ENCODE measurements around the gene PLA2G7.

The PLA2G7 gene

DNA sequence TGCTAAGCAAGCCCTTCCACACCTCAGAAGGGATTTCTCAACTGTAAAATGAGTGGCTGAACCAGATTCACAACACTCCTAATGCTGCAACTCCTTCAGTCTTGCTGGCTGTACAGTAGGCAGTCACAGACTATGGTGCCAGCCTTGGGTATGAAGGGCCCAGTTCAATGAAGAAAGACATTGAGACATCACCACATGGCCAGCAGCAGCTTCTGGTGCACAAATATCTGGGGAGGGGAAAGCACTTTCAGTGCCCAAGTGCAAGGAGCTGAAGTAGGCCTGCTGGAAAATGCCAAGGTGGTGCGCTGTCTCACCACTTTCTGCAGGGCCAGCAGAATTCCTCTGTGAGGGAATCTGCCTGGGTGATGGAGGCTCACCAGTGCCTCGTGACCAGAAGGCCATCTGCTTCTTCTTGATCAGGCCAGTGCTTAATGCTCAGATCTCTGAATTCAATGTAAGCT is 1.8 kb downstream of the PLA2G7 start:
- Histone ChIP-seq H3K9me3 (ENCODE audit: insufficient read depth, low read length) (no peaks in the 10 kb centered on the region), H3K79me2 (ENCODE audit: low read length) (no peaks in the 10 kb centered on the region), H2AFZ (ENCODE audit: low read depth, low read length) (no peak overlapping the region), H3K4me3 (ENCODE audit: low read length) (no peak overlapping the region), H3K4me2 (ENCODE audit: low read length) (no peak overlapping the region), H3K4me1 (ENCODE audit: low read length) (no peaks in the 10 kb centered on the region), H3K9ac (ENCODE audit: low read length) (no peak overlapping the region), H3K27me3 (ENCODE audit: low read depth, low read length) (0 out of 2 replicates have a peak, but pooled peaks cover 5% of the 10 kb centered on the region), H3K27ac (ENCODE audit: low read length) (no peak overlapping the region), H3K36me3 (replicated peaks; ENCODE audit: low read depth, low read length) (no peaks in the 10 kb centered on the region), H4K20me1 (ENCODE audit: insufficient read depth, low read length) (no peaks in the 10 kb centered on the region)
- no peak for TF ChIP-seq EZH2phosphoT487 (IDR thresholded peaks at IDR 0.05; ENCODE audit: low read depth)
- TF ChIP-seq, protein P1, sequence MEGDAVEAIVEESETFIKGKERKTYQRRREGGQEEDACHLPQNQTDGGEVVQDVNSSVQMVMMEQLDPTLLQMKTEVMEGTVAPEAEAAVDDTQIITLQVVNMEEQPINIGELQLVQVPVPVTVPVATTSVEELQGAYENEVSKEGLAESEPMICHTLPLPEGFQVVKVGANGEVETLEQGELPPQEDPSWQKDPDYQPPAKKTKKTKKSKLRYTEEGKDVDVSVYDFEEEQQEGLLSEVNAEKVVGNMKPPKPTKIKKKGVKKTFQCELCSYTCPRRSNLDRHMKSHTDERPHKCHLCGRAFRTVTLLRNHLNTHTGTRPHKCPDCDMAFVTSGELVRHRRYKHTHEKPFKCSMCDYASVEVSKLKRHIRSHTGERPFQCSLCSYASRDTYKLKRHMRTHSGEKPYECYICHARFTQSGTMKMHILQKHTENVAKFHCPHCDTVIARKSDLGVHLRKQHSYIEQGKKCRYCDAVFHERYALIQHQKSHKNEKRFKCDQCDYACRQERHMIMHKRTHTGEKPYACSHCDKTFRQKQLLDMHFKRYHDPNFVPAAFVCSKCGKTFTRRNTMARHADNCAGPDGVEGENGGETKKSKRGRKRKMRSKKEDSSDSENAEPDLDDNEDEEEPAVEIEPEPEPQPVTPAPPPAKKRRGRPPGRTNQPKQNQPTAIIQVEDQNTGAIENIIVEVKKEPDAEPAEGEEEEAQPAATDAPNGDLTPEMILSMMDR (IDR thresholded peaks at IDR 0.05; ENCODE audit: low read depth, low read length) = no peak

DNA sequence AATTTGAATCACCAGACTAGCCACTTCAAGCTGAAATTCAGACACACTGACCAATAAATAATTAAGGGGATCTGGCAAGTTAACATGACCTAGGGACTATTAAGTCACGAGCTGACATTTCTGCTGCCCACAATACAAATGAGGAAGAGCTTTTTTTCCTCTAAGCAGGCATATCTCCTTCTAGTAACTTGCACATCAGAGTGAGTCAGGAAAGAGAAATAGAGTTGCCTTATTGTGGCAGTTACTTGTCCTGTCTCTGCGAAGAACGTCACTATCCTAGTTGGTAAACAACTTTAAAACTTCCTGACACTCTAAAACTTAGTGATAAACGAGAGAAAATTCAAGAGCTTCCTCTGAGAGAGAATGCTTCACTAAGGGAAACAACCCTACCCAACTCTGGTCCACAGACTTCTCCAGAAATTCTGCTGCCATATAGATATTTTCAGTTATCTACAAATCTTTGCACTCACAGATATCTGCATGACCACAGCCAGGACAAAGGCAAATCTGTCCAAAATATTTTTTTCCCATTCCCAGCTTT is 4.2 kb downstream of the PLA2G7 start:
- no peak overlapping the region for H3K4me2 ChIP-seq (ENCODE audit: low read length)
- H2AFZ ChIP-seq (ENCODE audit: low read depth, low read length) = no peak overlapping the region
- H3K79me2 ChIP-seq (ENCODE audit: low read length) = no peaks in the 10 kb centered on the region
- H3K36me3 ChIP-seq (replicated peaks; ENCODE audit: low read depth, low read length) = no peaks in the 10 kb centered on the region
- no peak overlapping the region for H3K9ac ChIP-seq (ENCODE audit: low read length)
- H3K4me1 ChIP-seq (ENCODE audit: low read length) = no peaks in the 10 kb centered on the region
- no peaks in the 10 kb centered on the region for H3K9me3 ChIP-seq (ENCODE audit: insufficient read depth, low read length)
- no peaks in the 10 kb centered on the region for H4K20me1 ChIP-seq (ENCODE audit: insufficient read depth, low read length)
- 0 out of 2 replicates have a peak, but pooled peaks cover 6% of the 10 kb centered on the region for H3K27me3 ChIP-seq (ENCODE audit: low read depth, low read length)
- H3K27ac ChIP-seq (ENCODE audit: low read length) = no peak overlapping the region
- H3K4me3 ChIP-seq (ENCODE audit: low read length) = no peak overlapping the region
- TF ChIP-seq, protein P1 (IDR thresholded peaks at IDR 0.05; ENCODE audit: low read depth, low read length) = no peak
- no peak for TF ChIP-seq EZH2phosphoT487 (IDR thresholded peaks at IDR 0.05; ENCODE audit: low read depth)

DNA sequence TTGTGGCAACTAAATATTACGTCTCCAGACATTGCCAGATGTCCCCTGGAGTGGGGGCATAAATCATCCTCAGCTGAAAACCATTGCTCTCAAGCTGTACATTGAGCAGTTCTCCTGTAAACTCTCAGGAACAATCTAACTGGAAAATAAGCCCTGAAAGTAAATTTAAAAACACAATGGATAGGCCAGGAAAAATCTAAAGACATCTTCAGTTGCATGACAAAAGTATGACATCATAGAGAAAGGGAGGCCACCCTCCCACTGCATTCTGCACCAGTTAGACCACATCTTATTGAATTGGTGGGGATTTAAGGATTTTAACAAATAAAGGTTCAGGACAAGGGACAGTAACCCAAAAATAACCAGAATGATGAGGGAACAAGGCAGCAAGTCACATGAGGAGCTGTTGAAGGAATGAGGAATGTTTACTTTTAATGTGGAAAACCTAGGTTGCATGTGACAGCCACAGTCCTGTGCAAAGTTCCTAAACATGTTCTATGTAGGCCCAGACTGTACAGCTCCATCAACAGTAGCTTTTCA is 5.3 kb downstream of the PLA2G7 start:
- Histone ChIP-seq H3K27ac (ENCODE audit: low read length) (no peak overlapping the region), H3K79me2 (ENCODE audit: low read length) (no peaks in the 10 kb centered on the region), H3K4me3 (ENCODE audit: low read length) (no peak overlapping the region), H4K20me1 (ENCODE audit: insufficient read depth, low read length) (no peaks in the 10 kb centered on the region), H2AFZ (ENCODE audit: low read depth, low read length) (no peak overlapping the region), H3K9ac (ENCODE audit: low read length) (no peak overlapping the region), H3K9me3 (ENCODE audit: insufficient read depth, low read length) (no peaks in the 10 kb centered on the region), H3K36me3 (replicated peaks; ENCODE audit: low read depth, low read length) (no peaks in the 10 kb centered on the region), H3K27me3 (ENCODE audit: low read depth, low read length) (peaks cover 11% of the 10 kb centered on the region), H3K4me1 (ENCODE audit: low read length) (no peaks in the 10 kb centered on the region), H3K4me2 (ENCODE audit: low read length) (no peak overlapping the region)
- TF ChIP-seq EZH2phosphoT487 (IDR thresholded peaks at IDR 0.05; ENCODE audit: low read depth) = no peak
- TF ChIP-seq, protein P1 (IDR thresholded peaks at IDR 0.05; ENCODE audit: low read depth, low read length) = no peak

DNA sequence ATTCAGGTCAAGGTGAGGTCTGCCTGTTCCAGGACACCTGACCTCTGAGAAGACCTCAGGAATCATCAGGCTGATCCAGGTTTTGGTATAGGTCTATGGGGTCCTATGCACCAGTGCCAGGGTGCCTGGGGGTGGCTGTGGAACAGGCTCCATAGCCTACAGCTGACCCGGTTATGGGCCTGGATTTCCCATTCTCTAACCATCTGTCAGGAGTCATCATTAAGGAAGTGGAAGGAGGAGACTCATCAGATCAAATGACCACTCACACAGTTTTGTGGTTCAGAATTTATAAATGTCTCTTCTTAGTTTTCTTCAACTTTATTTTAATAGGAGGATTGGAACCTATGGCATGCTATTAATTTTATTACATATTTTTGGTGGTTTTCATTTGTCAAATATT is 14.8 kb downstream of the PLA2G7 start:
- Histone ChIP-seq H3K79me2 (ENCODE audit: low read length) (no peaks in the 10 kb centered on the region), H4K20me1 (ENCODE audit: insufficient read depth, low read length) (no peaks in the 10 kb centered on the region), H3K9me3 (ENCODE audit: insufficient read depth, low read length) (no peaks in the 10 kb centered on the region)

More for the DNA sequence above, 14.8 kb downstream of the PLA2G7 start:
- Histone ChIP-seq H3K27me3 (ENCODE audit: low read depth, low read length) (peaks cover 33% of the 10 kb centered on the region), H3K27ac (ENCODE audit: low read length) (no peak overlapping the region), H3K36me3 (replicated peaks; ENCODE audit: low read depth, low read length) (no peaks in the 10 kb centered on the region), H3K4me3 (ENCODE audit: low read length) (no peak overlapping the region), H3K4me2 (ENCODE audit: low read length) (no peak overlapping the region), H3K4me1 (ENCODE audit: low read length) (peaks cover 7% of the 10 kb centered on the region), H3K9ac (ENCODE audit: low read length) (no peak overlapping the region), H2AFZ (ENCODE audit: low read depth, low read length) (no peak overlapping the region)
- TF ChIP-seq, protein P1 (IDR thresholded peaks at IDR 0.05; ENCODE audit: low read depth, low read length) = no peak
- TF ChIP-seq EZH2phosphoT487 (IDR thresholded peaks at IDR 0.05; ENCODE audit: low read depth) = no peak

All from OCI-LY3 (cell line).